DMS79 treated with DMSO at 0.1 percent for 48 hours (cell line): ENCODE measurements around the gene PTP4A1.
"Not testable (repeated sequence)": the region's sequence is repeated elsewhere in the genome, so short reads cannot be mapped to it uniquely, and the experiment has no call there.

Source experiments
- DNase-seq: peaks from one replicate; lab custom pipeline; 2025; lab: John Stamatoyannopoulos, UW

PTP4A1 gene

GRCh38 chr6:63572044-63572746, at the start of gene PTP4A1, which contains the start of gene LOC128125822:
Gene PTP4A1 (plus strand): TSS chr6:63572480. CDS start chr6:63576881, 4,401 bp downstream.
Gene LOC128125822 (plus strand): TSS chr6:63572480.
- DNase-seq = peak; percentile 93

GRCh38 chr6:63522911-63523287, 49.4 kb upstream of the PTP4A1 start:
- not testable (repeated sequence) for DNase-seq

GRCh38 chr6:63523630-63524029, 48.6 kb upstream of the PTP4A1 start:
- DNase-seq = no peak

- no peak for DNase-seq
Measured at GRCh38 chr6:63525186-63525878, 46.9 kb upstream of the PTP4A1 start.

- no peak for DNase-seq
Measured at GRCh38 chr6:63526931-63527330, 45.3 kb upstream of the PTP4A1 start.

- DNase-seq = no peak
Measured at GRCh38 chr6:63527658-63528514, 44.4 kb upstream of the PTP4A1 start.

- DNase-seq = no peak
Measured at GRCh38 chr6:63529498-63529897, 42.8 kb upstream of the PTP4A1 start.

- no peak for DNase-seq
Measured at GRCh38 chr6:63530182-63530581, 42.1 kb upstream of the PTP4A1 start.

GRCh38 chr6:63530991-63531390, 41.3 kb upstream of the PTP4A1 start:
- no peak for DNase-seq

- no peak for DNase-seq
Measured at GRCh38 chr6:63533026-63533425, 39.3 kb upstream of the PTP4A1 start.

- DNase-seq = no peak
Measured at GRCh38 chr6:63533952-63534351, 38.3 kb upstream of the PTP4A1 start.

GRCh38 chr6:63537201-63537958, 34.9 kb upstream of the PTP4A1 start:
- peak; percentile 13 for DNase-seq

- DNase-seq = no peak
Measured at GRCh38 chr6:63537959-63538300, 34.4 kb upstream of the PTP4A1 start.

GRCh38 chr6:63538550-63538949, 33.7 kb upstream of the PTP4A1 start:
- DNase-seq = no peak

- no peak for DNase-seq
Measured at GRCh38 chr6:63543001-63543400, 29.3 kb upstream of the PTP4A1 start.

GRCh38 chr6:63543982-63544381, 28.3 kb upstream of the PTP4A1 start:
- no peak for DNase-seq

GRCh38 chr6:63546236-63546635, 26.0 kb upstream of the PTP4A1 start:
- no peak for DNase-seq

GRCh38 chr6:63546697-63547096, 25.6 kb upstream of the PTP4A1 start:
- no peak for DNase-seq

GRCh38 chr6:63549076-63549475, 23.2 kb upstream of the PTP4A1 start:
- no peak for DNase-seq

GRCh38 chr6:63553208-63553607, 19.1 kb upstream of the PTP4A1 start:
- no peak for DNase-seq

- no peak for DNase-seq
Measured at GRCh38 chr6:63553900-63554299, 18.4 kb upstream of the PTP4A1 start.

GRCh38 chr6:63554782-63555181, 17.5 kb upstream of the PTP4A1 start:
- no peak for DNase-seq
